Fibroblast of lung (primary cell): ENCODE results near the gene NOC4L. TPM values are rescaled to one million over a fixed set of nuclear protein-coding genes. Genes with fewer than 3 reads are reported as not detected.

Source experiments
- DNase-seq, 2 donors: peaks; one replicate each; pipeline versions ENCODE4 v3.0.0 to v3.0.0-alpha.2; 2010; ENCODE audit warnings: low read depth in 2 of 2
- H2AFZ ChIP-seq: 2 replicates; pipeline ENCODE4 v1.5.1; 2012; ENCODE audit warnings: low read length, control low read depth, inconsistent platforms
- H3K27ac ChIP-seq: 2 replicates; pipeline ENCODE4 v1.5.1; 2011; ENCODE audit warnings: low read length, control low read depth; ENCODE audit not compliant: insufficient read depth
- H3K27me3 ChIP-seq: 2 replicates; pipeline ENCODE4 v1.5.1; 2011; ENCODE audit warnings: mild to moderate bottlenecking, low read length; ENCODE audit not compliant: control insufficient read depth, insufficient read depth
- H3K36me3 ChIP-seq: 2 replicates; pipeline ENCODE4 v1.5.1; 2011; ENCODE audit warnings: low read length; ENCODE audit not compliant: control insufficient read depth, insufficient read depth
- H3K4me1 ChIP-seq: 2 replicates; pipeline ENCODE4 v1.5.1; 2011; ENCODE audit warnings: low read length; ENCODE audit not compliant: control insufficient read depth, insufficient read depth; ENCODE audit errors: extremely low read depth
- H3K4me2 ChIP-seq: 2 replicates; pipeline ENCODE4 v1.5.1; 2011; ENCODE audit warnings: low read length, control low read depth; ENCODE audit not compliant: insufficient read depth; ENCODE audit errors: extremely low read depth
- H3K4me3 ChIP-seq, 4 experiments: fragments of 200-600 bp in 1 of 4; sonication (generic) in 1 of 4; replicated peaks in 1 of 4; 2 replicates each; pipeline ENCODE4 v1.5.1; 2011 to 2016; ENCODE audit warnings: low read length in 4 of 4, low read depth in 3 of 4, mild to moderate bottlenecking in 3 of 4, control low read depth in 2 of 4, inconsistent platforms in 1 of 4, mixed read lengths in 1 of 4; ENCODE audit not compliant: insufficient read depth in 1 of 4; ENCODE audit errors: control extremely low read depth in 1 of 4
- H3K79me2 ChIP-seq: 2 replicates; pipeline ENCODE4 v1.5.1; 2012; ENCODE audit warnings: mild to moderate bottlenecking, low read length, inconsistent platforms; ENCODE audit not compliant: control insufficient read depth, insufficient read depth
- H3K9ac ChIP-seq: 2 replicates; pipeline ENCODE4 v1.5.1; 2011; ENCODE audit warnings: mild to moderate bottlenecking, low read length, control low read depth; ENCODE audit not compliant: insufficient read depth
- H3K9me3 ChIP-seq: 2 replicates; pipeline ENCODE4 v1.5.1; 2012; ENCODE audit warnings: low read depth, low read length; ENCODE audit not compliant: control insufficient read depth, insufficient read depth
- H4K20me1 ChIP-seq: 2 replicates; pipeline ENCODE4 v1.5.1; 2011; ENCODE audit warnings: low read length; ENCODE audit not compliant: control insufficient read depth, insufficient read depth; ENCODE audit errors: extremely low read depth
- EZH2 ChIP-seq: IDR thresholded peaks from 2 replicates; pipeline ENCODE4 v1.5.1; 2012; ENCODE audit warnings: low read length, control low read depth, mild to moderate bottlenecking; ENCODE audit errors: missing control alignments
- polyA plus RNA-seq, 2 donors: library from polyadenylated mRNA; depleted of rRNA in 1 of 2; stranded (reverse) in 1 of 2; unstranded in 1 of 2; fragments of >200 nt; gene quantifications; 2 replicates each; pipeline ENCODE4 v1.2.1, GENCODE V29; 2011 to 2012; ENCODE audit warnings: missing spikeins in 1 of 2
- total RNA-seq: library from RNA; depleted of rRNA; stranded (reverse); fragments of >200 nt; gene quantifications from 2 replicates; pipeline ENCODE4 v1.2.1, GENCODE V29; 2014
- TF ChIP-seq, protein P1 (sequence below), 2 donors: IDR thresholded peaks in 1 of 2; conservative IDR thresholded peaks in 1 of 2; 1 replicate in 1 of 2; 2 replicates in 1 of 2; pipeline ENCODE4 v1.5.1; 2011 to 2012; ENCODE audit warnings: low read length in 2 of 2, control low read depth in 1 of 2, inconsistent platforms in 1 of 2, low read depth in 1 of 2, mild to moderate bottlenecking in 1 of 2

NOC4L gene
- total and polyA plus RNA-seq, 2 donors (not counting 1 experiment from before 2014, with no cell fraction given), result 3.0 to 6.8 TPM

GRCh38 chr12:132174015-132174838 is 30.0 kb downstream of the NOC4L start:
- no peak for DNase-seq
- no peak overlapping the region for H3K9ac ChIP-seq
- H3K4me3 ChIP-seq, result no peak overlapping the region
- H3K36me3 ChIP-seq, result no peaks in the 10 kb centered on the region
- no peak overlapping the region for H3K4me2 ChIP-seq
- H3K27me3 ChIP-seq, result peaks cover 14% of the 10 kb centered on the region
- H3K4me1 ChIP-seq, result no peaks in the 10 kb centered on the region
- H3K9me3 ChIP-seq, result no peaks in the 10 kb centered on the region
- TF ChIP-seq, protein P1, sequence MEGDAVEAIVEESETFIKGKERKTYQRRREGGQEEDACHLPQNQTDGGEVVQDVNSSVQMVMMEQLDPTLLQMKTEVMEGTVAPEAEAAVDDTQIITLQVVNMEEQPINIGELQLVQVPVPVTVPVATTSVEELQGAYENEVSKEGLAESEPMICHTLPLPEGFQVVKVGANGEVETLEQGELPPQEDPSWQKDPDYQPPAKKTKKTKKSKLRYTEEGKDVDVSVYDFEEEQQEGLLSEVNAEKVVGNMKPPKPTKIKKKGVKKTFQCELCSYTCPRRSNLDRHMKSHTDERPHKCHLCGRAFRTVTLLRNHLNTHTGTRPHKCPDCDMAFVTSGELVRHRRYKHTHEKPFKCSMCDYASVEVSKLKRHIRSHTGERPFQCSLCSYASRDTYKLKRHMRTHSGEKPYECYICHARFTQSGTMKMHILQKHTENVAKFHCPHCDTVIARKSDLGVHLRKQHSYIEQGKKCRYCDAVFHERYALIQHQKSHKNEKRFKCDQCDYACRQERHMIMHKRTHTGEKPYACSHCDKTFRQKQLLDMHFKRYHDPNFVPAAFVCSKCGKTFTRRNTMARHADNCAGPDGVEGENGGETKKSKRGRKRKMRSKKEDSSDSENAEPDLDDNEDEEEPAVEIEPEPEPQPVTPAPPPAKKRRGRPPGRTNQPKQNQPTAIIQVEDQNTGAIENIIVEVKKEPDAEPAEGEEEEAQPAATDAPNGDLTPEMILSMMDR (conservative IDR thresholded peaks at IDR 0.05 in 1 of 2, IDR thresholded peaks at IDR 0.05 in 1 of 2; ENCODE audit: low read depth in 1 of 2, low read length in 2 of 2), result no peak
- no peaks in the 10 kb centered on the region for H3K79me2 ChIP-seq
- H4K20me1 ChIP-seq, result no peaks in the 10 kb centered on the region
- H3K27ac ChIP-seq, result no peak overlapping the region
- no peak overlapping the region for H2AFZ ChIP-seq

DNA sequence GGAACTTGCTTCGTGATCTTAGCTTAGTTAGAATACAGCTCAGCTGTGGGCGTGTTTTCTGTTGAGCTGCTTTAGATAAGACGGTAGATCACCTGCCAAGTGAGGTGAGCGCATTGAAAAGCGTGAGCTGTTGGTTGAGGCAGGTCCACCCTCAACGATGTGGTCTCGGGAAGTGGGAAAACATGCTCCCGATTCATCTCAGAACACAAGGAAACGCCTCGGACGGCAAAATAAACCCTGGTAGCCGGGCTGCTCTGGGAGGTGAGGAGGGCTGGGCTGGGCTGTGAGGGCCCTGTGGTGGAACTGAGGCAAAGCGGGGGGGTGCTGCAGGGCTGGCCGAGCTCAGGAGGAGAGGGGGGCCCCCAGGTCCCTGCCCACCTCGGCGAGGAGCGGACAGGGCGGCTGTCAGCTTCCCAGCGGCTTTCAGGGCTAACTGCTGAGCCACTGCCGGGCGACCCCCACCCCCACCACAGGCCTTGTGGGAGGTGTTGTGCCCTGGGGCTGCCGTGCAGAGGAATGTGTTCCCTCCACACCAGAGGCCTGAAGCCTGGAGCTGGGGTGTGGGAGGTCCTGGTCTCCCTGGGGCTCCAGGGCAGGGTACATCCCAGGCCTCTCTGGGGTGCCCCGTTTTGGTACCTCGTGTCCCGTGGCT is 30.7 kb downstream of the NOC4L start:
- Histone ChIP-seq H3K27ac (no peak overlapping the region), H2AFZ (no peak overlapping the region), H3K9me3 (no peaks in the 10 kb centered on the region), H4K20me1 (no peaks in the 10 kb centered on the region), H3K27me3 (peaks cover 16% of the 10 kb centered on the region), H3K9ac (no peak overlapping the region), H3K4me1 (no peaks in the 10 kb centered on the region), H3K79me2 (no peaks in the 10 kb centered on the region), H3K4me2 (no peak overlapping the region), H3K4me3 (no peak overlapping the region), H3K36me3 (no peaks in the 10 kb centered on the region)
- DNase-seq, result no peak
- TF ChIP-seq EZH2, result no peak
- TF ChIP-seq, protein P1 (conservative IDR thresholded peaks at IDR 0.05 in 1 of 2, IDR thresholded peaks at IDR 0.05 in 1 of 2; ENCODE audit: low read depth in 1 of 2, low read length in 2 of 2), result no peak

- Histone ChIP-seq H3K4me1 (no peaks in the 10 kb centered on the region), H3K27ac (no peak overlapping the region), H3K36me3 (no peaks in the 10 kb centered on the region), H3K9ac (no peak overlapping the region), H3K79me2 (no peaks in the 10 kb centered on the region), H2AFZ (no peak overlapping the region), H3K4me3 (no peak overlapping the region), H4K20me1 (no peaks in the 10 kb centered on the region), H3K27me3 (peaks cover 19% of the 10 kb centered on the region), H3K9me3 (no peaks in the 10 kb centered on the region), H3K4me2 (no peak overlapping the region)
- no peak for DNase-seq
- TF ChIP-seq EZH2, result no peak
- TF ChIP-seq, protein P1 (conservative IDR thresholded peaks at IDR 0.05 in 1 of 2, IDR thresholded peaks at IDR 0.05 in 1 of 2; ENCODE audit: low read depth in 1 of 2, low read length in 2 of 2), result no peak
These were observed 31.5 kb downstream of the NOC4L start for GRCh38 chr12:132175496-132176384.
